AG04450 (cell line): ENCODE results near the gene CCDC9B. TPM values are rescaled to one million over a fixed set of nuclear protein-coding genes. Genes with fewer than 3 reads are reported as not detected.

ENCODE experiments used
- CTCF ChIA-PET: fragments of 300-600, 350-600 bp; formaldehyde crosslinking; extraction: SDS; loops from one replicate; lab custom pipeline; 2022; ENCODE audit warnings: antibody characterized with exemption, inconsistent platforms; lab: Charles Lee
- POLR2A ChIA-PET: fragments of 350-600 bp; formaldehyde crosslinking; extraction: SDS; loops from one replicate; lab custom pipeline; 2021; ENCODE audit warnings: antibody characterized with exemption, inconsistent platforms; lab: Yijun Ruan, JAX
- DNase-seq: peaks from one replicate; pipeline ENCODE4 v3.0.0-alpha.2; 2011; ENCODE audit warnings: low read depth, low spot score
- H3K27ac ChIP-seq: one replicate; pipeline ENCODE4 v1.5.1; 2012; ENCODE audit warnings: low read depth, low read length, control low read depth
- H3K27me3 ChIP-seq: one replicate; pipeline ENCODE4 v1.6.0; 2012; ENCODE audit warnings: low read length; ENCODE audit not compliant: control insufficient read depth, insufficient read depth
- H3K4me3 ChIP-seq: 2 replicates; pipeline ENCODE4 v1.5.1; 2011; ENCODE audit warnings: mild to moderate bottlenecking, low read depth, low read length, control low read depth
- H3K9me3 ChIP-seq: 2 replicates; pipeline ENCODE4 v1.5.1; 2012; ENCODE audit warnings: low read length; ENCODE audit not compliant: control insufficient read depth, insufficient read depth
- polyA plus RNA-seq: library from polyadenylated mRNA; depleted of rRNA; stranded (reverse); fragments of >200 nt; gene quantifications from 2 replicates; pipeline ENCODE4 v1.2.3, GENCODE V29; 2011
- TF ChIP-seq, protein P1 (sequence below): IDR thresholded peaks from 2 replicates; pipeline ENCODE4 v1.5.1; 2011; ENCODE audit warnings: low read depth, low read length, control low read depth, inconsistent platforms

The CCDC9B gene
- polyA plus RNA-seq, 1 experiment = 5.5 TPM

- H3K27ac ChIP-seq = no peak overlapping the region
- H3K4me3 ChIP-seq = no peak overlapping the region
- TF ChIP-seq, protein P1, sequence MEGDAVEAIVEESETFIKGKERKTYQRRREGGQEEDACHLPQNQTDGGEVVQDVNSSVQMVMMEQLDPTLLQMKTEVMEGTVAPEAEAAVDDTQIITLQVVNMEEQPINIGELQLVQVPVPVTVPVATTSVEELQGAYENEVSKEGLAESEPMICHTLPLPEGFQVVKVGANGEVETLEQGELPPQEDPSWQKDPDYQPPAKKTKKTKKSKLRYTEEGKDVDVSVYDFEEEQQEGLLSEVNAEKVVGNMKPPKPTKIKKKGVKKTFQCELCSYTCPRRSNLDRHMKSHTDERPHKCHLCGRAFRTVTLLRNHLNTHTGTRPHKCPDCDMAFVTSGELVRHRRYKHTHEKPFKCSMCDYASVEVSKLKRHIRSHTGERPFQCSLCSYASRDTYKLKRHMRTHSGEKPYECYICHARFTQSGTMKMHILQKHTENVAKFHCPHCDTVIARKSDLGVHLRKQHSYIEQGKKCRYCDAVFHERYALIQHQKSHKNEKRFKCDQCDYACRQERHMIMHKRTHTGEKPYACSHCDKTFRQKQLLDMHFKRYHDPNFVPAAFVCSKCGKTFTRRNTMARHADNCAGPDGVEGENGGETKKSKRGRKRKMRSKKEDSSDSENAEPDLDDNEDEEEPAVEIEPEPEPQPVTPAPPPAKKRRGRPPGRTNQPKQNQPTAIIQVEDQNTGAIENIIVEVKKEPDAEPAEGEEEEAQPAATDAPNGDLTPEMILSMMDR = no peak
- ChIA-PET POLR2A (no interaction called here), CTCF (interaction anchor here (0.7 to 2.1 kb wide), 3 partner anchors 9 to 84 kb away, joined by 3 to 8 read pairs (median 3); no protein-coding TSS in a partner anchor)
- peaks cover 68% of the 10 kb centered on the region for H3K27me3 ChIP-seq
- peaks cover 13% of the 10 kb centered on the region for H3K9me3 ChIP-seq
- no peak for DNase-seq
Measured at GRCh38 chr15:40301467-40302179, 39.1 kb downstream of the CCDC9B start.

DNA sequence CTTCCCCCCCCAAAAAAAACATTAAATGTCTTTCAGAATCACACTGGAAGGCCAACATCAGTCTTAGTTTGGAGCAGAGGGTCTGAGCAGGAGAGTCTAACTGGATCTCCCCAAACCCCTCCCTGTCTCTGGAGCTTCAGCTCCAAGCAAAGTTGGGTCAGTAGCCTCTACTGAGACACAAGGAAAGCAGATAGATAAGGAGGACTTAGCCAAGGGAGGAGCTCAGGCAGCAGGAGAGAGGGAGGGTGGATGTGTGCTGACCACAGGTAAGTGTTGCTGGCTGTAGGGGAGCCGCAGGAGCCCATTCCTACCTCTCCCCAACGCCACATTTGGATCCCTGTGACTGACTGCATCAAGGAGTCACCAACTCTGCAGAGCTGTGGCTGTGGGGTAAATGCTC is 40.0 kb downstream of the CCDC9B start:
- ChIA-PET POLR2A (no interaction called here), CTCF (interaction anchor here (0.7 to 2.1 kb wide), 3 partner anchors 10 to 83 kb away, joined by 3 to 8 read pairs (median 3); no protein-coding TSS in a partner anchor)
- Histone ChIP-seq H3K9me3 (peaks cover 13% of the 10 kb centered on the region), H3K27ac (no peak overlapping the region), H3K4me3 (no peak overlapping the region), H3K27me3 (peaks cover 70% of the 10 kb centered on the region)
- no peak for DNase-seq
- TF ChIP-seq, protein P1 = no peak

DNA sequence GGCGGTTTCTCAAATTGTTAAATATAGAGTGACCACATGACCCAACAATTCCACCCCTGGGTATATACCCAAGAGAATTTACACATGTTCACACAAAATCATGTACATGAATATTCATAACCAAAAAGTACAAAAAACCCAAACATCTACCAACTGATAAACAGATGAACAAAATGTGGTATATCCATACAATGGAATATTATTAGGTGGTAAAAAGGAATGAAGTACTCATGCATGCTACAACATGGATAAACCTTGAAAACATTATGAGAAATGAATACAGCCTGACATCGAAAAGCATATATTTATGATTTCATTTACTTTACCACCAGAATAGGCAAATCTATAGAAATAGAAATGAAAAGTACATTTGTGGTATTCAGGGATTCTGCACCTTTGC is 40.4 kb downstream of the CCDC9B start:
- Histone ChIP-seq H3K4me3 (no peak overlapping the region), H3K9me3 (peaks cover 13% of the 10 kb centered on the region), H3K27me3 (peaks cover 71% of the 10 kb centered on the region), H3K27ac (no peak overlapping the region)
- CTCF ChIA-PET = interaction anchor here (2.1 kb wide), 1 partner anchor 26 kb away, joined by 8 read pairs; no protein-coding TSS in a partner anchor
- POLR2A ChIA-PET = no interaction called here
- DNase-seq = no peak
- TF ChIP-seq, protein P1 = no peak

GRCh38 chr15:40298216-40298935 is 42.4 kb downstream of the CCDC9B start:
- Histone ChIP-seq H3K9me3 (peaks cover 13% of the 10 kb centered on the region), H3K27ac (no peak overlapping the region), H3K4me3 (no peak overlapping the region), H3K27me3 (peaks cover 78% of the 10 kb centered on the region)
- CTCF ChIA-PET = interaction anchor here (1.0 kb wide), 1 partner anchor 23 kb away, joined by 3 read pairs; no protein-coding TSS in a partner anchor
- TF ChIP-seq, protein P1 = no peak
- POLR2A ChIA-PET = no interaction called here
- DNase-seq = no peak
